PC-3 (cell line): ENCODE measurements around the gene SLC25A48. TPM values are rescaled to one million over a fixed set of nuclear protein-coding genes. Genes with fewer than 3 reads are reported as not detected.
"Not testable (repeated sequence)": the region's sequence is repeated elsewhere in the genome, so short reads cannot be mapped to it uniquely, and the experiment has no call there.

Source experiments
- ATAC-seq: fragments of 200-7000 bp; cut with Tn5 transposase; 2 replicates; pipeline ENCODE4 v1.9.1; 2020; ENCODE audit warnings: mild to moderate bottlenecking, moderate library complexity
- BruUV-seq: library from RNA; stranded (reverse); fragments of 400-500 nt; replicated peaks from 2 replicates; lab custom pipeline; 2021; lab: Mats Ljungman, UMichigan
- CTCF ChIA-PET: fragments of 300-600 bp; sonication (Branson Sonifier 250); formaldehyde crosslinking; loops from one replicate; lab custom pipeline; 2022; ENCODE audit warnings: antibody characterized with exemption; lab: Charles Lee
- POLR2A ChIA-PET: fragments of 300-600 bp; sonication (Branson Sonifier 250); formaldehyde crosslinking; loops from one replicate; lab custom pipeline; 2022; ENCODE audit warnings: antibody characterized with exemption; ENCODE audit not compliant: unreplicated experiment; lab: Charles Lee
- DNase-seq: peaks from one replicate; pipeline ENCODE4 v3.0.0-alpha.2; 2015
- H2AFZ ChIP-seq: fragments of 300-600 bp; sonication (generic); 2 replicates; pipeline ENCODE4 v1.6.0; 2016; ENCODE audit warnings: antibody characterized with exemption, low read length
- H3F3A ChIP-seq: fragments of 300-600 bp; sonication (generic); one replicate; pipeline ENCODE4 v1.6.0; 2017; ENCODE audit warnings: antibody characterized with exemption, low read length, control low read depth, mild to moderate bottlenecking; ENCODE audit not compliant: unreplicated experiment
- H3K27ac ChIP-seq: fragments of 300-600 bp; sonication (generic); 2 replicates; pipeline ENCODE4 v1.5.1; 2016; ENCODE audit warnings: mild to moderate bottlenecking, low read length
- H3K27me3 ChIP-seq: fragments of 300-600 bp; sonication (generic); 2 replicates; pipeline ENCODE4 v1.6.1; 2016; ENCODE audit warnings: low read length, mixed read lengths
- H3K36me3 ChIP-seq: fragments of 300-600 bp; sonication (generic); 2 replicates; pipeline ENCODE4 v1.6.1; 2016; ENCODE audit warnings: low read depth, mixed run types, low read length, mixed read lengths
- H3K4me1 ChIP-seq: fragments of 300-600 bp; sonication (generic); 2 replicates; pipeline ENCODE4 v1.5.1; 2016; ENCODE audit warnings: low read length; ENCODE audit not compliant: insufficient read depth
- H3K4me2 ChIP-seq: fragments of 300-600 bp; sonication (generic); 2 replicates; pipeline ENCODE4 v1.6.0; 2016; ENCODE audit warnings: low read length
- H3K4me3 ChIP-seq: fragments of 300-600 bp; sonication (generic); 2 replicates; pipeline ENCODE4 v1.5.1; 2016; ENCODE audit warnings: mild to moderate bottlenecking, low read length, mixed read lengths
- H3K79me2 ChIP-seq: fragments of 300-600 bp; sonication (generic); 2 replicates; pipeline ENCODE4 v1.6.1; 2017; ENCODE audit warnings: low read length, mixed read lengths
- H3K9ac ChIP-seq: fragments of 300-600 bp; sonication (generic); 2 replicates; pipeline ENCODE4 v1.6.0; 2016; ENCODE audit warnings: mild to moderate bottlenecking, low read length
- H3K9me2 ChIP-seq: fragments of 300-600 bp; sonication (generic); replicated peaks from 2 replicates; pipeline ENCODE4 v1.6.1; 2016; ENCODE audit warnings: mixed run types, low read length, mixed read lengths
- H3K9me3 ChIP-seq: fragments of 300-600 bp; sonication (generic); 2 replicates; pipeline ENCODE4 v1.6.1; 2016; ENCODE audit warnings: low read length, mixed read lengths
- H4K20me1 ChIP-seq: fragments of 300-600 bp; sonication (generic); 2 replicates; pipeline ENCODE4 v1.6.1; 2016; ENCODE audit warnings: low read length, mixed read lengths
- CTCF ChIP-seq: fragments of 300-600 bp; sonication (generic); conservative IDR thresholded peaks from 2 replicates; pipeline ENCODE4 v1.5.1; 2017; ENCODE audit warnings: antibody characterized with exemption, low read depth, mild to moderate bottlenecking, low read length
- EZH2 ChIP-seq: fragments of 300-600 bp; sonication (generic); IDR thresholded peaks from one replicate; pipeline ENCODE4 v1.6.1; 2017; ENCODE audit warnings: antibody characterized with exemption, mild to moderate bottlenecking, low read length; ENCODE audit not compliant: unreplicated experiment
- EZH2phosphoT487 ChIP-seq: fragments of 300-600 bp; sonication (generic); IDR thresholded peaks from 2 replicates; pipeline ENCODE4 v1.6.1; 2018; ENCODE audit warnings: mild to moderate bottlenecking, antibody characterized with exemption, low read length, borderline replicate concordance
- intact Hi-C: fragments of 100-400 bp; cut with micrococcal nuclease; formaldehyde crosslinking; loops from 2 replicates; pipeline ENCODE4 v1.9.0; 2023
- total RNA-seq: library from RNA; depleted of rRNA; stranded (reverse); fragments of >200 nt; gene quantifications from 2 replicates; pipeline ENCODE4 v1.2.3, GENCODE V29; 2014

The SLC25A48 gene
- total RNA-seq, 1 experiment from 2014 or later = not detected

- no peak overlapping the region for H3K4me3 ChIP-seq
- no peaks in the 10 kb centered on the region for H3K79me2 ChIP-seq
- no peaks in the 10 kb centered on the region for H3K9me3 ChIP-seq
- ChIA-PET POLR2A (no interaction called here), CTCF (no interaction called here)
- DNase-seq (no peak), ATAC-seq (no peak)
- H4K20me1 ChIP-seq = no peaks in the 10 kb centered on the region
- no TSS peak for BruUV-seq
- no peaks in the 10 kb centered on the region for H3K36me3 ChIP-seq
- intact Hi-C loops = no loop called here
- no peaks in the 10 kb centered on the region for H3K9me2 ChIP-seq
- no peaks in the 10 kb centered on the region for H3K4me1 ChIP-seq
- H3K4me2 ChIP-seq = no peak overlapping the region
- no peak for TF ChIP-seq EZH2
- no peak for TF ChIP-seq CTCF
- TF ChIP-seq EZH2phosphoT487 = no peak
- H3K27ac ChIP-seq = no peak overlapping the region
- H2AFZ ChIP-seq = no peak overlapping the region
- peaks cover 48% of the 10 kb centered on the region for H3K27me3 ChIP-seq
- H3K9ac ChIP-seq = no peak overlapping the region
- H3F3A ChIP-seq = no peaks in the 10 kb centered on the region
These were observed 17.7 kb downstream of the SLC25A48 start for GRCh38 chr5:135851915-135852845.

GRCh38 chr5:135857630-135858311, 23.3 kb downstream of the SLC25A48 start:
- CTCF ChIA-PET = no interaction called here

GRCh38 chr5:135859186-135859585, 24.7 kb downstream of the SLC25A48 start:
- H3K79me2 ChIP-seq, H3F3A ChIP-seq, H3K9me3 ChIP-seq, H3K36me3 ChIP-seq, intact Hi-C loops, CTCF ChIA-PET, BruUV-seq, POLR2A ChIA-PET, H3K4me1 ChIP-seq, ATAC-seq, H3K9me2 ChIP-seq, H3K9ac ChIP-seq, H3K4me3 ChIP-seq, H2AFZ ChIP-seq, H3K4me2 ChIP-seq, H3K27ac ChIP-seq, DNase-seq, H4K20me1 ChIP-seq: not testable (repeated sequence)
- peaks cover 20% of the 10 kb centered on the region for H3K27me3 ChIP-seq

More at GRCh38 chr5:135857630-135858311, 23.3 kb downstream of the SLC25A48 start:
- DNase-seq (peak; percentile 7), ATAC-seq (no peak)
- Histone ChIP-seq H3K9me2 (no peaks in the 10 kb centered on the region), H2AFZ (no peak overlapping the region), H3K27me3 (peaks cover 32% of the 10 kb centered on the region), H3F3A (no peaks in the 10 kb centered on the region), H3K36me3 (no peaks in the 10 kb centered on the region), H3K27ac (no peak overlapping the region), H4K20me1 (no peaks in the 10 kb centered on the region), H3K4me2 (no peak overlapping the region), H3K9ac (no peak overlapping the region), H3K4me1 (no peaks in the 10 kb centered on the region), H3K9me3 (no peaks in the 10 kb centered on the region), H3K79me2 (no peaks in the 10 kb centered on the region), H3K4me3 (no peak overlapping the region)
- no TSS peak for BruUV-seq
- POLR2A ChIA-PET = no interaction called here
- TF ChIP-seq CTCF = no peak
- TF ChIP-seq EZH2phosphoT487 = no peak
- no peak for TF ChIP-seq EZH2
- intact Hi-C loops = no loop called here
